Thoracic aorta (tissue), 2 donors: ENCODE results near the gene PXDN. TPM values are rescaled to one million over a fixed set of nuclear protein-coding genes. Genes with fewer than 3 reads are reported as not detected.

ENCODE experiments used
- ATAC-seq: fragments of 150-250 bp; one replicate; pipeline ENCODE4 v1.8.0; 2017; ENCODE audit warnings: low read depth; ENCODE audit not compliant: insufficient number of reproducible peaks, low FRiP score
- DNase-seq: peaks from one replicate; pipeline ENCODE4 v3.0.0-alpha.2; 2020; ENCODE audit warnings: low spot score
- H3K27ac ChIP-seq, 2 donors: fragments of 200-600 bp; sonication (generic); 1 replicate in 1 of 2; 2 replicates in 1 of 2; pipeline ENCODE4 v1.5.1; 2016; ENCODE audit warnings: mild to moderate bottlenecking in 2 of 2, moderate library complexity in 2 of 2
- H3K27me3 ChIP-seq: fragments of 200-600 bp; sonication (generic); replicated peaks from 2 replicates; pipeline ENCODE4 v1.6.0; 2016; ENCODE audit warnings: mild to moderate bottlenecking; ENCODE audit not compliant: insufficient read depth
- H3K36me3 ChIP-seq: fragments of 200-600 bp; sonication (generic); one replicate; pipeline ENCODE4 v1.5.1; 2016
- H3K4me1 ChIP-seq, 2 donors: fragments of 200-600 bp; sonication (generic); 1 replicate in 1 of 2; 2 replicates in 1 of 2; pipeline versions ENCODE4 v1.5.1 to v1.6.0; 2016; ENCODE audit warnings: low read depth in 2 of 2, mild to moderate bottlenecking in 1 of 2; ENCODE audit not compliant: control insufficient read depth in 1 of 2
- H3K4me3 ChIP-seq: fragments of 200-600 bp; sonication (generic); 2 replicates; pipeline ENCODE4 v1.5.1; 2016; ENCODE audit warnings: mild to moderate bottlenecking
- H3K9me3 ChIP-seq: fragments of 200-600 bp; sonication (generic); 2 replicates; pipeline ENCODE4 v1.5.1; 2016
- CTCF ChIP-seq: fragments of 200-600 bp; sonication (generic); IDR thresholded peaks from one replicate; pipeline ENCODE4 v1.5.1; 2019; ENCODE audit warnings: antibody characterized with exemption
- total RNA-seq, 2 donors: library from RNA; depleted of rRNA; stranded (reverse); fragments of >200 nt; gene quantifications; one replicate each; pipeline versions ENCODE4 v1.1.0 to v1.2.3, GENCODE V29; 2016

Gene PXDN
- total RNA-seq, 2 donors from 2014 or later: 97.5 to 114 TPM

GRCh38 chr2:1658394-1659151 is 85.7 kb downstream of the PXDN start:
- Histone ChIP-seq H3K4me3 (no peak overlapping the region), H3K36me3 (peaks cover 39% of the 10 kb centered on the region), H3K9me3 (no peaks in the 10 kb centered on the region), H3K27me3 (no peaks in the 10 kb centered on the region), H3K4me1 (peaks cover 19 to 47% of the 10 kb centered on the region in 2 donors), H3K27ac (peak overlapping the region; percentile 94 to 95)
- TF ChIP-seq CTCF: no peak
- no peak for ATAC-seq
- no peak for DNase-seq

- Histone ChIP-seq H3K4me1 (peaks cover 30 to 61% of the 10 kb centered on the region in 2 donors), H3K4me3 (no peak overlapping the region), H3K9me3 (no peaks in the 10 kb centered on the region), H3K27me3 (no peaks in the 10 kb centered on the region), H3K27ac (peak overlapping the region; percentile 94 to 95), H3K36me3 (peaks cover 25% of the 10 kb centered on the region)
- no peak for TF ChIP-seq CTCF
- DNase-seq (no peak), ATAC-seq (no peak)
Observed at GRCh38 chr2:1656961-1657841, 87.1 kb downstream of the PXDN start.

- ATAC-seq: no peak
- Histone ChIP-seq H3K36me3 (peaks cover 17% of the 10 kb centered on the region), H3K27me3 (no peaks in the 10 kb centered on the region), H3K27ac (peak overlapping the region; percentile 94 to 95), H3K9me3 (no peaks in the 10 kb centered on the region), H3K4me3 (no peak overlapping the region), H3K4me1 (peaks cover 38 to 68% of the 10 kb centered on the region in 2 donors)
- no peak for DNase-seq
- TF ChIP-seq CTCF: no peak
Observed at GRCh38 chr2:1656326-1656960, 87.9 kb downstream of the PXDN start.

- H3K27ac ChIP-seq: peak overlapping the region; percentile 94 to 95
- H3K27me3 ChIP-seq: no peaks in the 10 kb centered on the region
- no peak for TF ChIP-seq CTCF
- H3K4me3 ChIP-seq: no peak overlapping the region
- H3K4me1 ChIP-seq: peaks cover 46 to 78% of the 10 kb centered on the region in 2 donors
- peaks cover 9% of the 10 kb centered on the region for H3K36me3 ChIP-seq
- DNase-seq (no peak), ATAC-seq (no peak)
- no peaks in the 10 kb centered on the region for H3K9me3 ChIP-seq
Observed at GRCh38 chr2:1655461-1655860, 88.9 kb downstream of the PXDN start.
